Fibroblast of the aortic adventitia (primary cell): ENCODE data around the gene BCO2. TPM values are rescaled to one million over a fixed set of nuclear protein-coding genes. Genes with fewer than 3 reads are reported as not detected.
A peak's percentile ranks its signal among the peaks of the same experiment; 100 is the strongest.

Source experiments
- DNase-seq: peaks from one replicate; pipeline ENCODE4 v3.0.0-alpha.2; 2010; ENCODE audit warnings: low read depth
- H3K4me3 ChIP-seq: 2 replicates; pipeline ENCODE4 v1.5.1; 2011; ENCODE audit warnings: low read depth, mild to moderate bottlenecking, control low read depth, low read length, moderate library complexity
- total RNA-seq: library from RNA; depleted of rRNA; stranded (reverse); fragments of >200 nt; gene quantifications from 2 replicates; pipeline ENCODE4 v1.2.3, GENCODE V29; 2012; ENCODE audit warnings: low replicate concordance
- TF ChIP-seq, protein P1 (sequence below): IDR thresholded peaks from 2 replicates; pipeline ENCODE4 v1.5.1; 2011; ENCODE audit warnings: mild to moderate bottlenecking, low read length, control low read depth, inconsistent platforms; ENCODE audit not compliant: insufficient read depth

BCO2 gene, protein sequence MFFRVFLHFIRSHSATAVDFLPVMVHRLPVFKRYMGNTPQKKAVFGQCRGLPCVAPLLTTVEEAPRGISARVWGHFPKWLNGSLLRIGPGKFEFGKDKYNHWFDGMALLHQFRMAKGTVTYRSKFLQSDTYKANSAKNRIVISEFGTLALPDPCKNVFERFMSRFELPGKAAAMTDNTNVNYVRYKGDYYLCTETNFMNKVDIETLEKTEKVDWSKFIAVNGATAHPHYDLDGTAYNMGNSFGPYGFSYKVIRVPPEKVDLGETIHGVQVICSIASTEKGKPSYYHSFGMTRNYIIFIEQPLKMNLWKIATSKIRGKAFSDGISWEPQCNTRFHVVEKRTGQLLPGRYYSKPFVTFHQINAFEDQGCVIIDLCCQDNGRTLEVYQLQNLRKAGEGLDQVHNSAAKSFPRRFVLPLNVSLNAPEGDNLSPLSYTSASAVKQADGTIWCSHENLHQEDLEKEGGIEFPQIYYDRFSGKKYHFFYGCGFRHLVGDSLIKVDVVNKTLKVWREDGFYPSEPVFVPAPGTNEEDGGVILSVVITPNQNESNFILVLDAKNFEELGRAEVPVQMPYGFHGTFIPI
- 1.5 and 4.0 TPM in 2 replicates for total RNA-seq

DNA sequence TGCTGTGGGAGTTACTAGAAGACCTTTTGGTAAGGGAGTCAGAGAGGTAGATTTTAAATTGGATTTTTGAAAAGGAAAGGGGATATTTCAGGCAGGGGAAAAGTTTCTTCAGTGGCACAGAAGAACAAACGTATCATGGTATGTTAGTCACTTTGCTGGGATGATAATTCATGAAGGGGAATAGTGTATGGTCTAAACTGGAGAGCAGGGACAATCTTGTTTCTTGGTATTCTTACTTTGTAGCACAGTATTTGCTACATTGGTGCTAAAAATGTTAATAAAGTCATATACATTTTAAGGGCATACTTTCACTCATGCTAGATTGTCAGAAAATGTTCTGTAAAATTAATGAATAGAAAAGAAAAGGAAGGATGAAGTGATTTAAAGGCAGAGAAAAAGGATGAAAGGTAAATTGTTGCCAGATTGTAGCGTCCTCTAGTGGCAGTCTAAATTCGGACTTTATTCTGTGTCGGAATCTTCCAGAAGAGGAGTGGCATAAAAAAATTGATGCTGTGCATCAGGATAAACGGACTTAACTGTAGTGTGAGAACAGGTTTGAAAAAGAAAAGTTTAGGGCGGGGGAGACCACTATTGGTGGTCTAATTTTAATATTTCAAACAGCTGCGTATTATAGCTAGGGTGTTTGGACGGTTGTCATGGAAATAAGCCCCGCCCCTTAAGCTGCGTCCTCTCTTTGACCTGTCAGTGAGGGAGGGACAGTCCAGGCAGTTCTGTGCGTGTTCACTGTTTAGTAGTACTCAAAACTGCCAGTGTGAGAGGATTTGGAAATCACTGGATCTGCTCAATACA lies at the start of gene BCO2:
BCO2 (plus strand) TSS at position 724 of the 810 bp plus-strand sequence. CDS start 90 bp downstream, outside the sequence.
- H3K4me3 ChIP-seq = peak within 1 kb of the TSS; percentile 36
- TF ChIP-seq, protein P1, sequence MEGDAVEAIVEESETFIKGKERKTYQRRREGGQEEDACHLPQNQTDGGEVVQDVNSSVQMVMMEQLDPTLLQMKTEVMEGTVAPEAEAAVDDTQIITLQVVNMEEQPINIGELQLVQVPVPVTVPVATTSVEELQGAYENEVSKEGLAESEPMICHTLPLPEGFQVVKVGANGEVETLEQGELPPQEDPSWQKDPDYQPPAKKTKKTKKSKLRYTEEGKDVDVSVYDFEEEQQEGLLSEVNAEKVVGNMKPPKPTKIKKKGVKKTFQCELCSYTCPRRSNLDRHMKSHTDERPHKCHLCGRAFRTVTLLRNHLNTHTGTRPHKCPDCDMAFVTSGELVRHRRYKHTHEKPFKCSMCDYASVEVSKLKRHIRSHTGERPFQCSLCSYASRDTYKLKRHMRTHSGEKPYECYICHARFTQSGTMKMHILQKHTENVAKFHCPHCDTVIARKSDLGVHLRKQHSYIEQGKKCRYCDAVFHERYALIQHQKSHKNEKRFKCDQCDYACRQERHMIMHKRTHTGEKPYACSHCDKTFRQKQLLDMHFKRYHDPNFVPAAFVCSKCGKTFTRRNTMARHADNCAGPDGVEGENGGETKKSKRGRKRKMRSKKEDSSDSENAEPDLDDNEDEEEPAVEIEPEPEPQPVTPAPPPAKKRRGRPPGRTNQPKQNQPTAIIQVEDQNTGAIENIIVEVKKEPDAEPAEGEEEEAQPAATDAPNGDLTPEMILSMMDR = peak; percentile 73
- peak; percentile 74 for DNase-seq

- DNase-seq = no peak
- TF ChIP-seq, protein P1 = no peak
- no peak overlapping the region for H3K4me3 ChIP-seq
Measured at GRCh38 chr11:112127056-112127455, 48.3 kb upstream of the BCO2 start.

DNA sequence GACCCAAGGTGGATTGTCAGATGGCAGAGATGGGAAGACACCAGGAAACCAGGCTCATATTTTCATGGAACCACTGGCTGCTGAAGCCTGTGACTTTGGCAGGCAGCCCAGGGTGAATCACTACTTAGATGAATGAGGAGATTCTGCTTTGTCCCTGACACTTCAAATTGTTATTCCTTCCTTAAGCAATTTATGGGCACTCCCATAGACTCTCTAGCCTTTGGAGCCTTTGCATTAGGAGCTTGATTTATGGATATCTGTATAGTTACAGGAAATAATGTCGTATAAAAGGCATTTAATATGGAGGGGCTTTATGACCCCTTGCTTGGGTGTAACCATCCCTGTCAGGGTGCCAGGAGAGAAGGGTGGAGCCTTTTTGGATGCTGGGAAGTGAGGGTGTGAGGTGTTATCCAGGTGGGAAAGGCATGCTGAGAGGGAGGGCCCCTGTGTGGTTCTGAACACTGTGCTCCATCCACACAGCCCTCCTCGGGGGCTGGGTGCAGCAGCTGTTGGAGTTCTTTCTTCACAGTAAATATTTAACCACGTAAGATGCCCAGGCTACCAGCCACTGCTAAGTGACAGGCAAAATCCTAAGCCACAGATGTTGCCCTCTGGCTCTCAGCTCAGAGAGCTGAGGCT lies 46.7 kb upstream of the BCO2 start:
- peak; percentile 59 for DNase-seq
- TF ChIP-seq, protein P1 = no peak

GRCh38 chr11:112129656-112130055 lies 45.7 kb upstream of the BCO2 start:
- DNase-seq = no peak
- H3K4me3 ChIP-seq = no peak overlapping the region
- TF ChIP-seq, protein P1 = no peak

More for the DNA sequence above, 46.7 kb upstream of the BCO2 start:
- H3K4me3 ChIP-seq = no peak overlapping the region

- TF ChIP-seq, protein P1 = no peak
- no peak for DNase-seq
Measured at GRCh38 chr11:112132737-112133136, 42.6 kb upstream of the BCO2 start.

DNA sequence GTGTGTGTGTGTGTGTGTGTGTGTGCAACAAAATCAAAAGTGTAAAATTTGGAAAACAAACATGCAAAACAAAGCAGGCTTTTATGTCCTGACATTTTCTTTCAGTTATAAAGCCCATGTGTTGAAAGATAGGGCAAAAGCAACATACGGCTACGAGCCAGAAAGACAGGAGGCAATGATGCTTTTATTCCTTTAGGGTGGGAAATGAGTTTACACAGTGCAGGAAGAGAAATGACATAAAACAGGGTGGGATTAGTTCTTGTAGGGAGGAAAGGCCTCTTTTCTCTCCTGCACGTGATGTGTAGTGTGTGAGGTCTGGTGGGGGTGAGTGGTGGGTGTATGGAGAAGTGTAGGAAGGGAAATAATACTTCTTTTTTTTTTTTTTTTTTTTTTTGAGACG lies 40.8 kb upstream of the BCO2 start:
- no peak overlapping the region for H3K4me3 ChIP-seq
- TF ChIP-seq, protein P1 = no peak
- DNase-seq = no peak

More at GRCh38 chr11:112132737-112133136, 42.6 kb upstream of the BCO2 start:
- H3K4me3 ChIP-seq = no peak overlapping the region
